ELR (cell line): ENCODE data around the gene PALD1.
A peak's percentile ranks its signal among the peaks of the same experiment; 100 is the strongest.

Experiments
- DNase-seq: peaks from one replicate; pipeline ENCODE4 v3.0.0-alpha.2; 2015; ENCODE audit warnings: low read depth

PALD1 gene

DNA sequence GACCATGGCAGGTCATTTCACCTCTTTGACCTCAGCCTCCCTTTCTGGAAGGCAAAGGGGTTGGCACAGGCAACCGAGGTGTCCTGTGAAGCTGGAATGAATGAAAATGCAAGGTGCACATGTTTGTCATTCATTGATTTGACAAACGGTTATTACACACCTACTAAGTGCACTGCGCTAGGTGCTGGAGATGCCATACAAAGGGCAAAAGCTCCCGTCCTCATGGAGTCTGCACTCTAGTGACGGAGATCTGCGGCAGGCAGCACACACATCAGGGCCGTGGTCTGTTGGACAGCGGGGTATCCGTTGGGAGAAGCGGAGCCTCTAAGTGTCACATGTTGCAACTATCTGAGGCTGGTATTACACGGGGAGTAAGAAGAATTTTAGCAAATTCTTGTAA, 79.7 kb downstream of the PALD1 start:
- DNase-seq, result no peak

DNA sequence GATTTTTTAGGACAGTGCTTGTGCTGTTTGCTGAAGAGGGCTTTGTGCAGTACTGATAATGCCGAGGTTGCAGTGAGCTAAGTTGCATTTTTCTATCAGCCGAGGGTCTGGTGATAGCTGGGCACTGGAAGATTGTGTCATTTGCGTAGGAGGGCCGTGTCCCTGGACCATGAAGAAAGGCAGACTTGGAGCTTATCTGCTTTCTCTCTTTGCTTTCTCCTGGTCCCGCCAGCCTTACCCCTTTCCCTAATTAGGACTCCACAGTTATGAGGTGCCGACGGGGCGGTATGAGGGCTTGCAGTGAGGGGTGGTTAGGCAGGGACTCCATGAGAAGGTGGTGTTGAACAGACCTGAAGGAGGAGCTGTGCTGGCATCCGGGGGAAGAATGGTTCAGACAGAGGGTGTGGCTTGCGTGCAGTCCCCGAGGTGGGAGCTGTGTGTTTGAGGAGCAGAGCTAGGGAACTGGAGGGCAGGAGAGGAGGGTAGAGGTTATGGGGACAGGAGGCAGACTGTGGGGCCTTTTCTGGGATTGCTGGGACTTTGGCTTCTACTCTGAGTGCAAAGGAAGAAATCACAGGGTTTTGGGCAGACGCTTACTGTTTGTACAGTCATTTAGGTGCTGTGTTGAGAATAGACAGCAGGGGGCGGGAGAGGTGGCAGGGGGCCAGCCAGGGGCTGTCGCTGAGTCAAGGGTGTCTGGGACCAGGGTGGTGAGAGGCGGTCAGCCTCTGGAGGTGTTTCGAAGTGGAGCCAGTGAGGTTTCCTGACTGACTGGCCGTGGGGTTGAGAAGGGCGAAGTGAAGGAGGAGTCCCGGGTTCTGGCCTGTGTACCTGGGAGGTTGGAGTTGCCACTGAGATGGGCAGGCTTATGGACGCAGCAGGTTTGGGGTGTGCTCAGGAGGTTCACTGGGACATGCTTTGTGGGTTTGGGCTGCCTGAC, 80.6 kb downstream of the PALD1 start:
- DNase-seq, result peak; percentile 63

GRCh38 chr10:70559861-70560260, 81.3 kb downstream of the PALD1 start:
- no peak for DNase-seq

DNA sequence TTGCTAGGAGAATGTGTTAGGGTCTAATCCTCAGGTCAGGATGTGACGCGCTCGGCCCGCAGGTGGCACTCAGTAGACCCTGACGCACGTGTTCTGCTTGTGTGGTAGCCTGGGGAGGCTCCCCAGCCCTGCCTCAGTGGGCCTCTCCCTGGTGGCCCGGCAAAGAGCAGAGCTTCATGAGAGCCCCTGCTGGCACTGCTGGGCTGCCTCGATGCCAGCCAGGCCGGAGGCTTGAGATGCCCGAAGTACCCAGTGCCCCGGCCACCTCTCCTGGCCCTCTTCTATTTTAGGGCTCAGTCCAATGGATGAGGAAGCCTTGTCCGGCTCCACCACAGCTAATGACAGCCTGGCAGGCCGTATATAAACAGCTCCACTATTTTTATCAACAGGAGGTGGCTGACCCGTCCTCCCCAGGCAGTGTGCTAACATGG, 82.0 kb downstream of the PALD1 start:
- DNase-seq, result no peak

- DNase-seq, result no peak
Measured at GRCh38 chr10:70561070-70561469, 82.5 kb downstream of the PALD1 start.

DNA sequence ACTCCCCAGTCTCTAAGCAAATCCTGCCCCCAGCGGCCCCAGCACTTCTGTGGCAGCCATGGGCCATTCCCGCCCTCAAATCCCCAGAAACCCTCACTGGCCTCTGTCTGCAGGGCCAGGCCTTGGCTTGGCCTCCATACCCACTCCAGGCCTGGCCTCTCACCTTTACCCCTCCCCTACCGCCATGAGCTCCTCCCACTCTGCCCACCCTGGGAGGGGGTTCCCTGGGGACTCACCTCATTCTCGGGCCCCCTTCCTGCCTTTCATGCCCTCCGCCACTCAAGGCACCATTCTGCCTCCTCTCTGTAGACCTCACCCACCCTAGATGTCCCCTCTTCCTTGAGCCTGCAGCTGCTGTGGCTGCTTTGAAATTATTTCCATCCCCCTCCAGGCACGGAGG, 83.0 kb downstream of the PALD1 start:
- DNase-seq, result no peak

- DNase-seq, result no peak
Measured at GRCh38 chr10:70562036-70562755, 83.6 kb downstream of the PALD1 start.

- no peak for DNase-seq
Measured at GRCh38 chr10:70563230-70563629, 84.7 kb downstream of the PALD1 start.

- DNase-seq, result no peak
Measured at GRCh38 chr10:70564113-70564725, 85.7 kb downstream of the PALD1 start.

GRCh38 chr10:70564901-70565351, 86.4 kb downstream of the PALD1 start:
- DNase-seq, result no peak

- no peak for DNase-seq
Measured at GRCh38 chr10:70565556-70566514, 87.3 kb downstream of the PALD1 start.

DNA sequence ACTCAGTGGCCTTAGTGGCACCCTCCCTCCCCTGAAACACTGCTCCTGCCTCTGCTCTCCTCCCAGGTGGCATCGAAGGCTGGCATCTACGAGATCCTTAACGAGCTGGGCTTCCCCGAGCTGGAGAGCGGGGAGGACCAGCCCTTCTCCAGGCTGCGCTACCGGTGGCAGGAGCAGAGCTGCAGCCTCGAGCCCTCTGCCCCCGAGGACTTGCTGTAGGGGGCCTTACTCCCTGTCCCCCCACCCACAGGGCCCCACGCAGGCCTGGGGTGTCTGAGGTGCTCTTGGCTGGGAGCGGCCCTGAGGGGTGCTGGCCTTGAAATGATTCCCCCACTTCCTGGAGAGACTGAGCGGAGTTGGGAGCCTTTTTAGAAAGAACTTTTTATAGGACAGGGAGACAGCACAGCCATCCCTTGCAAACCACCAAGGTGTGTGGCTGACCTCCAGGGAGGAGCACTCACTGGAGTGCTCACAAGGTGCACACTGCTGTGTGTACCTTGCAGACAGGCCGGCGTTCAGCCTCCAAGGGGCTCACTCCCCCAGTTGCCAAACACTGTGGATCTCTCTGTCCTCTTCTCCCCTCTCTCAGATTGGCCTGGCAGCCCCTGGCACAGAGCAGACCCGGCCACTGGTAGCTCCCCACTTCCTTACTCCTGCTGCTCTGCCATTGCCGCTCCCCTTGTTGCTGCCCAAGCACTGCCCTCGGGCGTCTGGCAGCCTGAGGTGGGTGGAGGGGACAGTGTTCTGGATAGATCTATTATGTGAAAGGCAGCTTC, 88.1 kb downstream of the PALD1 start:
- DNase-seq, result no peak

GRCh38 chr10:70567603-70568002, 89.0 kb downstream of the PALD1 start:
- DNase-seq, result no peak

GRCh38 chr10:70568113-70568512, 89.5 kb downstream of the PALD1 start:
- no peak for DNase-seq

GRCh38 chr10:70568781-70569495, 90.4 kb downstream of the PALD1 start:
- DNase-seq, result no peak

DNA sequence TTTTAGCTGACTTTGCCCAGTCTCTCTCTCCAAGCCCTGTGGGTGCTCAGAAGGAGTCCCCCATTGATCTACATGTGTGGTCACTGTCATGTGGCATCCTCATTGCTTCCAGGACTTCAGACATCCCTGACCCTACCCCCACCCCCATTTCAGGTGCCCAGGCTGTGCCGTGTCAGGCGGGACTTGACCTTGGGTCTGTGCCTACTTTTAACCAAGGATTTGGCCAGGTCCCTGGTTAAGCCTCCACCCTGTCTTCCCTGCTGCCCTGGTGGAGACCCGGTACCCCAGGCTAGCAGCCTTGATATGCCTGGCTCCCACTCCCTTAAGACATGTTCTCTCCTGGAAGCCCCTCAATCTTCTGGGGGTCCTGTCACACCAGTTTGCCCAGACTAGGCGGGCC, 92.7 kb downstream of the PALD1 start:
- no peak for DNase-seq

DNA sequence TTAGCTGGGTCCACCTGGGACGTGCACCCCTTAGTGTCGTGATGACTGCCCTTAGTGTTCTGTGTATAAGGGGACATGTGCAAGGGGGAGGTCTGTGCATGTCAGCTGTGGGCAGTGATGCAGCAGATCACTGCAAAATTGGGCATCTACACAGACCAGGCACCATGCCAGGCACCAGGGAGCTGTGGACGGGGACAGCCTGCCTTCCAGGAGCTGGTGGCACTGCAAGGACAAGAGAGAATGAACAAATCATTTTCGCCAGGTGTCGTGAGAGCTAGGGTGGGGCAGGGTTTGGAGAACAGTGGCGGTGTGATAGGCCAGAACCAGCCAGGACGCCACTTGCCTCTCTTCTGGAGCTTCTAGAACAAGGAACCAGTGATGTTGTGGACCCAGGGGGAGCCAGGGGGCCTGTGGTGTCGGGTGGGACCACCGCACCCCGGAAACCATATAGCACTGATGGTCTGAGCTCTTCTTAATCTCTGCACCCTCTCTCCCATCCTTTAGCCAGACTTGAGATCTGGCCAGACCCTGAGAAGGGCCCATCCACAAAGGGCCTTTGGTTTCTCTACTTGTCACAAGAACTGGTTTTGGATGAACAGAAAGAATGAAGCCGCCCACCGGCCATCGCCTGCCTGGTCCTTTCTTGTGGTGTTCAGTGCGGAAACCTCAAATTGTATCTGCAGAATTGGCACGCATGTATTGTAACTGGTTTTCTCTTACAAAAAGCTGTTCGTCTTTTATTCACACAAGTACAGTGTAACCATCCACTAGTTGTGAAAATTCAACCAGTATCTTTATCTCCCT, 93.3 kb downstream of the PALD1 start:
- no peak for DNase-seq

DNA sequence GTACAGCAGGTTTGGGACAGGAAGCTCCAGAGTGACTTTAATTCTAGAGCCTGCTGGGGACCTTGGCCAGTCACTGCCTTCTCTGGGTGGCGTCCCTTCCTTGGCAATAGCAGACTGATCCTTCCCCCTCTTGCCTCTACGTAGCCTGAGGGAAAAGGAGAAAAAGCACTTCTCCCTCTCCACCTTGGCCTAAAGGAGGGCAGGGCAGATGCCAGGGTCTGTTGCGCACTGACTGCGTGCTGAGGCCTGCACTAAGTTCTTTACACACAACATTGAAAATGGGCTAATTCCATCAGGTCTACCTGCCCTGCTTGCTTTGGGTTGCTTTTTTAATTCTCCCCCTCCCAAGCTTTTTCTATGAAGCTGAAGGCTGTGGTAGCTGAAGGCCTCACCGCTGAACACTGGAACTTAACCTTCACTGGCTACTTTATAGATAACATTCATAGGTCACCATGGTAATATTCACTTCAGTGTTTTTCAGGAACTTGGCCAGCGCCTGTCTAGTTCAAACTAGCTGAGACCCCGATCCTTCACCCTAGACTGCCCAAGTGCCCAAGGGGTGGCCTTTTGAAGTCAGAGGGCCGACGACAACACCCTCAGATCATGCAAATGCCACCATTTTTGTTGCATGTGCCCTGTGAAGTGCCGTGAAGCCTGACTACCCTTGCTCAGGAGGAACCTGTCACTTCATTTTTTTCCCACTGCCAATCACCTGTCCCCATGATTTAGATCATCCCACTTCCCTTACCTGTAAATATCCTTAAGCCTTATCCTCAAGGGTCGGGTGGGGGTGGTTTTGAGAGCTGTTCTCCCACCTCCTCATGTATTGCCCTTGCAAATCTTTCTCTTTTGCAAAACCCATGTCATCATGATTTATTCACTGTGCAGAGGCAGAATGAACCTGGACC, 95.3 kb downstream of the PALD1 start:
- no peak for DNase-seq
